CD4-positive, alpha-beta T cell (primary cell): ENCODE measurements around the gene RIPK4. TPM values are rescaled to one million over a fixed set of nuclear protein-coding genes. Genes with fewer than 3 reads are reported as not detected.

Source experiments
- ATAC-seq: fragments of 200-7000 bp; cut with Tn5 transposase; one replicate; pipeline ENCODE4 v1.10.0; 2022; ENCODE audit warnings: mild to moderate bottlenecking; ENCODE audit not compliant: poor library complexity
- CTCF ChIA-PET: fragments of 350-600 bp; sonication (Branson Sonifier 250); formaldehyde crosslinking; loops from one replicate; lab custom pipeline; 2021; ENCODE audit warnings: antibody characterized with exemption, inconsistent platforms; lab: Charles Lee
- POLR2A ChIA-PET: fragments of 350-600 bp; sonication (Branson Sonifier 250); formaldehyde crosslinking; loops from one replicate; lab custom pipeline; 2021; ENCODE audit warnings: antibody characterized with exemption, inconsistent platforms; lab: Charles Lee
- DNase-seq, 14 experiments: peaks; one replicate each; pipeline ENCODE4 v3.0.0-alpha.2; 2013 to 2020; ENCODE audit warnings: mixed read lengths in 2 of 14
- H3K27ac ChIP-seq, 2 donors: one replicate each; pipeline versions ENCODE4 v1.5.1 to v1.7.0; 2013; ENCODE audit warnings: low read length in 2 of 2, low read depth in 1 of 2, mild to moderate bottlenecking in 1 of 2
- H3K27me3 ChIP-seq, 2 experiments: 1 replicate in 1 of 2; 2 replicates in 1 of 2; pipeline versions ENCODE4 v1.6.1 to v1.7.0; 2013; ENCODE audit warnings: low read length in 2 of 2, control low read depth in 1 of 2, mild to moderate bottlenecking in 1 of 2, moderate library complexity in 1 of 2; ENCODE audit not compliant: insufficient read depth in 2 of 2, control insufficient read depth in 1 of 2
- H3K36me3 ChIP-seq: one replicate; pipeline ENCODE4 v1.6.1; 2013; ENCODE audit warnings: low read length, control low read depth; ENCODE audit not compliant: insufficient read depth
- H3K4me1 ChIP-seq: one replicate; pipeline ENCODE4 v1.6.1; 2013; ENCODE audit warnings: low read length, control low read depth; ENCODE audit not compliant: insufficient read depth
- H3K4me3 ChIP-seq: one replicate; pipeline ENCODE4 v1.5.1; 2013; ENCODE audit warnings: mild to moderate bottlenecking, low read length, moderate library complexity
- H3K9me3 ChIP-seq, 2 experiments: 1 replicate in 1 of 2; 2 replicates in 1 of 2; pipeline versions ENCODE4 v1.6.1 to v1.7.0; 2013; ENCODE audit warnings: low read length in 2 of 2, mild to moderate bottlenecking in 2 of 2, control low read depth in 1 of 2, moderate library complexity in 1 of 2; ENCODE audit not compliant: control insufficient read depth in 1 of 2, insufficient read depth in 1 of 2
- H3K27ac Mint-ChIP-seq: one replicate; pipeline ENCODE4 v1.8.0; 2020; ENCODE audit warnings: mixed read lengths
- H3K27me3 Mint-ChIP-seq: one replicate; pipeline ENCODE4 v1.8.0; 2021; ENCODE audit warnings: mixed read lengths
- H3K36me3 Mint-ChIP-seq: one replicate; pipeline ENCODE4 v1.8.0; 2021; ENCODE audit warnings: low read depth, mixed read lengths
- H3K4me1 Mint-ChIP-seq: one replicate; pipeline ENCODE4 v1.8.0; 2021; ENCODE audit warnings: low read depth, mixed read lengths
- H3K4me3 Mint-ChIP-seq: one replicate; pipeline ENCODE4 v1.8.0; 2020; ENCODE audit warnings: mild to moderate bottlenecking, mixed read lengths
- H3K9me3 Mint-ChIP-seq: one replicate; pipeline ENCODE4 v1.8.0; 2020; ENCODE audit warnings: mixed read lengths
- CTCF ChIP-seq: fragments of 200-600 bp; IDR thresholded peaks from one replicate; pipeline ENCODE4 v1.8.0; 2022; ENCODE audit warnings: antibody characterized with exemption, mild to moderate bottlenecking
- intact Hi-C, 2 experiments: fragments of 100-400 bp; cut with DNase I in 1 of 2; cut with micrococcal nuclease in 1 of 2; formaldehyde crosslinking; loops; one replicate each; pipeline versions ENCODE4 v1.15.1 to v1.9.0; 2023 to 2025; cut with DNase I, micrococcal nuclease
- total RNA-seq, 174 experiments: library from RNA in 2 of 174; stranded (reverse) in 2 of 174; gene quantifications; one replicate each; pipeline ENCODE4 v1.2.3 and lab custom pipeline; 2021 to 2026

RIPK4 gene
- total RNA-seq, 2 experiments from 2014 or later: 2.5 to 3.0 TPM

- DNase-seq: no peak
- intact Hi-C loops: no loop called here
- H3K36me3 Mint-ChIP-seq: no peaks in the 10 kb centered on the region
- Histone ChIP-seq H3K36me3 (no peaks in the 10 kb centered on the region), H3K27ac (no peak overlapping the region), H3K4me1 (no peaks in the 10 kb centered on the region), H3K4me3 (no peak overlapping the region), H3K9me3 (peaks cover 0 to 10% of the 10 kb centered on the region in 2 experiments), H3K27me3 (peaks cover 19 to 38% of the 10 kb centered on the region in 2 experiments)
- no peak overlapping the region for H3K4me3 Mint-ChIP-seq
- ChIA-PET POLR2A (no interaction called here), CTCF (no interaction called here)
- no peak for ATAC-seq
- TF ChIP-seq CTCF: no peak
- H3K27me3 Mint-ChIP-seq: peaks cover 70% of the 10 kb centered on the region
- no peaks in the 10 kb centered on the region for H3K4me1 Mint-ChIP-seq
- no peak overlapping the region for H3K27ac Mint-ChIP-seq
- no peaks in the 10 kb centered on the region for H3K9me3 Mint-ChIP-seq
Observed at GRCh38 chr21:41713495-41714281, 53.2 kb downstream of the RIPK4 start.

- Mint-ChIP-seq H3K9me3 (no peaks in the 10 kb centered on the region), H3K4me1 (no peaks in the 10 kb centered on the region), H3K27ac (no peak overlapping the region), H3K27me3 (peaks cover 77% of the 10 kb centered on the region), H3K4me3 (no peak overlapping the region), H3K36me3 (no peaks in the 10 kb centered on the region)
- no peak overlapping the region for H3K4me3 ChIP-seq
- no peaks in the 10 kb centered on the region for H3K36me3 ChIP-seq
- H3K9me3 ChIP-seq: peaks cover 0 to 10% of the 10 kb centered on the region in 2 experiments
- ChIA-PET POLR2A (no interaction called here), CTCF (no interaction called here)
- DNase-seq (peak in 1 of 14 experiments; percentile 7), ATAC-seq (no peak)
- intact Hi-C loops: no loop called here
- H3K27me3 ChIP-seq: peaks cover 19 to 38% of the 10 kb centered on the region in 2 experiments
- no peak overlapping the region for H3K27ac ChIP-seq
- no peaks in the 10 kb centered on the region for H3K4me1 ChIP-seq
- no peak for TF ChIP-seq CTCF
Observed at GRCh38 chr21:41712730-41713129, 54.1 kb downstream of the RIPK4 start.

- intact Hi-C loops: no loop called here
- Histone ChIP-seq H3K36me3 (no peaks in the 10 kb centered on the region), H3K27me3 (peaks cover 19 to 38% of the 10 kb centered on the region in 2 experiments), H3K9me3 (peaks cover 0 to 10% of the 10 kb centered on the region in 2 experiments), H3K4me3 (no peak overlapping the region), H3K27ac (no peak overlapping the region), H3K4me1 (no peaks in the 10 kb centered on the region)
- Mint-ChIP-seq H3K9me3 (no peaks in the 10 kb centered on the region), H3K4me3 (no peak overlapping the region), H3K27me3 (peaks cover 82% of the 10 kb centered on the region), H3K27ac (no peak overlapping the region), H3K36me3 (no peaks in the 10 kb centered on the region), H3K4me1 (no peaks in the 10 kb centered on the region)
- POLR2A ChIA-PET: no interaction called here
- no peak for TF ChIP-seq CTCF
- no peak for ATAC-seq
- CTCF ChIA-PET: no interaction called here
- no peak for DNase-seq
Observed at GRCh38 chr21:41712201-41712600, 54.7 kb downstream of the RIPK4 start.
